Measurements from ENCODE around the gene UMODL1.

- TF ChIP-seq EZH2 (IDR thresholded peaks at IDR 0.05) (no peak), POLR2AphosphoS5 (IDR thresholded peaks at IDR 0.05; ENCODE audit: borderline replicate concordance, low read depth, low read length) (no peak), FOXP2 (optimal IDR thresholded peaks at IDR 0.05; ENCODE audit: control extremely low read depth, extremely low read length, insufficient read depth) (no peak)
These were observed 104.1 kb downstream of the UMODL1 start for GRCh38 chr21:42175110-42175710.
